ENCODE results near the gene STPG3. TPM values are rescaled to one million over a fixed set of nuclear protein-coding genes. Genes with fewer than 3 reads are reported as not detected.

Gene STPG3
- total and polyA plus RNA-seq, 2 of the 13 experiments (the other 11 are each of a cell fraction or from before 2014, with no cell fraction given), result not detected

- TF ChIP-seq GRHL1 (CRISPR knock-in tag; conservative IDR thresholded peaks at IDR 0.05) (no peak), ZSCAN22 (CRISPR knock-in tag; IDR thresholded peaks at IDR 0.05) (no peak), PLSCR1 (CRISPR knock-in tag; IDR thresholded peaks at IDR 0.05; ENCODE audit: borderline replicate concordance) (no peak), ZNF639 (CRISPR knock-in tag; conservative IDR thresholded peaks at IDR 0.05) (no peak), NFE2 (CRISPR knock-in tag; IDR thresholded peaks at IDR 0.05) (no peak), RNF2 (conservative IDR thresholded peaks at IDR 0.05; ENCODE audit: low read depth) (no peak), NR2F6 (IDR thresholded peaks at IDR 0.05) (peak; percentile 9; the same call in 1 of the 2 replicates), NR2F6 (CRISPR knock-in tag; IDR thresholded peaks at IDR 0.05) (no peak), ZNF282 (IDR thresholded peaks at IDR 0.05; ENCODE audit: partially characterized antibody) (no peak), ZNF883 (CRISPR knock-in tag; IDR thresholded peaks at IDR 0.05; ENCODE audit: not compliant biosample characterization) (no peak), SALL1 (CRISPR knock-in tag; IDR thresholded peaks at IDR 0.05) (peak; percentile 10; the same call in 1 of the 2 replicates), ZZZ3 (CRISPR knock-in tag; IDR thresholded peaks at IDR 0.05; ENCODE audit: borderline replicate concordance) (no peak), ZNF776 (CRISPR knock-in tag; IDR thresholded peaks at IDR 0.05) (peak; percentile 60; the same call in 1 of the 2 replicates), MXI1 (IDR thresholded peaks at IDR 0.05; ENCODE audit: borderline replicate concordance, low read depth, low read length) (no peak), RBM39 (IDR thresholded peaks at IDR 0.05; ENCODE audit: low read depth, low read length, poor library complexity, severe bottlenecking) (no peak), HNRNPK (IDR thresholded peaks at IDR 0.05; ENCODE audit: low read depth, low read length, poor library complexity, severe bottlenecking) (no peak), ZNF687 (CRISPR knock-in tag; IDR thresholded peaks at IDR 0.05) (peak; percentile 78), ZNF136 (CRISPR knock-in tag; IDR thresholded peaks at IDR 0.05; ENCODE audit: low read depth) (no peak), ZNF430 (CRISPR knock-in tag; IDR thresholded peaks at IDR 0.05) (no peak), ZNF75D (CRISPR knock-in tag; IDR thresholded peaks at IDR 0.05; ENCODE audit: borderline replicate concordance) (no peak)
These were observed 2.9 kb downstream of the STPG3 start (continued) for GRCh38 chr9:137253717-137254623.

Data from HepG2 (cell line).